ENCODE results near the gene PDE4C. TPM values are rescaled to one million over a fixed set of nuclear protein-coding genes. Genes with fewer than 3 reads are reported as not detected.
"Not testable (repeated sequence)": the region's sequence is repeated elsewhere in the genome, so short reads cannot be mapped to it uniquely, and the experiment has no call there.

PDE4C gene
- total RNA-seq, 1 donor from 2014 or later = 0.13 TPM

DNA sequence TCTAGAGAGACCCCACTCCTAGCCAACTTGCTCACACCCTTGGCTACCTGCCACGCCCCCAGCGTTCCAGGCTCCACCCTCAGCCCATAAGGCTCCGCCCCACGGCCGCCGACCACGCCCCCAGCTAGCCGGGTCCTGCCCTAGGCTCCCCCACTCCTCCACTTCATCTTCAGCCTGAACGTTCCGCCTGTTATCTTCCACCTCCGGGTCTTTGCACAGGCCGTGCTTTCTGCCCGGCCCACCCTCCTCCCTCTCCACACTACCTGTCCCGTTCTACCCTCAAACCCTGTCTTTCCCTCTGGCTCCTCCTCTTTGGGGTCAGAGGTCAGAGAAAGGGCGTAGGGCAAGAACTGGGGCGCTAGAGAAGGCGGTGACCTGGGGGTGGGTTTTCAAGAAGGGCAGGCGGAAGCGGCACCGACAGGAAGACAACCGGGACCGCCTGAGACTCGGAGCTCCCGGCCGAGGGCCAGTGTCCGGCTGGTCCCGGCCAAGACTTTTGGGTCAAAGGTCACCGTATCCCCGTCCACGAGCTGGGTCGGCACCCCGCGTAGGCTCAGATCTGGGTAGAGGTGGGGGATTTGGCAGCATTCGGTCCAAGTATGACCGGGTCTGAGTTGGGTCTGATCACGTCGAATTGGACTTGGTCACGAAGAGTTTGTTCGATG lies 2.2 kb downstream of the PDE4C start:
- no peak for DNase-seq (ENCODE audit: low read depth in 2 of 2)

DNA sequence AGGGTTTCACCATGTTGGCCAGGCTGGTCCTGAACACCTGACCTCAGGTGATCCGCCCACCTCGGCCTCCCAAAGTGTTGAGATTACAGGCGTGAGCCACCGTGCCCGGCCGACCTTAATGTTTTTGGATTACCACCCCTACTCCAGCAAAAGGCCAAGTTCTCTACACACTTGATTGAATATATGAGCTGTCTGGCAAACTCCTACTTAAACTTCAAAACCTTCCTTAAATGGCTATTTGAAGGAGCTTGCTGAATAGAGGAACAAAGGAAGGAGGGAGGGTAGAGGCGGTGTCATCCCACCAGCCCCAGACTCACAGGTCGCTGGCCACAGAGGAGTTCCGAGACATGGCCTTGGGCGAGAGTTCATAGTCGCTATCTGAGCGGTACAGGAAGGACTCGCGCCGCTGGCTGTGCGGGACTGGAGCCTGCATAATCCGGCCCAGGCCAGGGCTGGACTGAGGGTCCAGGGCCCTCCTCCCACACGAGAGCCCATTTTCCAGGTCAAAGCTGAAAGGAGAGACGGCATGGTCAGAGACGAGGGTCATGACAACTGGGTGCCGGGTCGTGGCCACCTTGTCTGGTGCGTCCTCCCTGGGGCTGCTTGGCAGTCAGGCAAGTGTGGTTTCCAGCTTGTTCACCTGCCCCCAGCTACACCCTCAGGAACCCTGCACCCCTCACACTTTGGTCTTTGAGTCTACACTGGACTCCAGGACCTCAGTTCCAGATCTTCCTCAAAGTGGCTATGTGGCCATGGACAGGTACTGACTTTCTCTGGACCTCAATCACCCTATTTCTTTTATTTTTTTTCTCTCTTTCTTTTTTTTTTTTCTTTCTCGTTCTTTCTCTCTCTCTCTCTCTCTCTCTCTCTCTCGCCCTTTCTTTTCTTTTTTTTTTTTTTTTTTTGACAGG lies 4.2 kb downstream of the PDE4C start:
- no peak for DNase-seq (ENCODE audit: low read depth in 2 of 2)

DNA sequence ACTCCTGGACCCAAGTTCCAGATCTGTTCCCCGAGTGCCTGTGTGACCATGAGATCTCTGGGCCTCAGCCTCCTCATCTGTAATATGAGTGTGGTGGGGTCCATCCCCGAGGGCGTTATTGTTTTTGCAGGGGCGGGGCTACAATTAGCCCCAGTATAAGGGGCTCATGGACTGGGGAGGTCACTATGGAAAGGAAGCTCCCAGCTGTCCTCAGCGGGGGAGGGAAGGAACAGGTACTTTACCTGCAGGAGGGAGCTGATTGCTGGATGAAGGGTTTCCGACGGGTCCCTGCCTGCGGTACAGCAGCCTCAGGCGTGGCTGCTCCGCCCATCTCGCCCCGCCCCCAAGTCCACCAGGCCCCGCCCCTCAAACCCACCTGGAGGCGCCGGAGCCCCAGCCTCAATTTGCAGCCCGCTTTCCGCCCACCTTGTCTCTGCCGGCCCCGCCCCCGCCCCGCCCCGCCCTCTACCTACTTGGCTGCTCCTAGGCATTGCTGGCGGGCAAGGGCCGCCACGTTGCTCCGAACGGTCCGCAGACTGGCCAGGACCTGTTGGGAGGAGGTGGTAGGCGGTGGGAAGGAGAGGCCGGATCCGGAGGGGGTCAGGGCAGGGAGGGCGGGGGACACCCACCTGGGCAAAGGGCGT lies 5.5 kb downstream of the PDE4C start:
- no peak for DNase-seq (ENCODE audit: low read depth in 2 of 2)

DNA sequence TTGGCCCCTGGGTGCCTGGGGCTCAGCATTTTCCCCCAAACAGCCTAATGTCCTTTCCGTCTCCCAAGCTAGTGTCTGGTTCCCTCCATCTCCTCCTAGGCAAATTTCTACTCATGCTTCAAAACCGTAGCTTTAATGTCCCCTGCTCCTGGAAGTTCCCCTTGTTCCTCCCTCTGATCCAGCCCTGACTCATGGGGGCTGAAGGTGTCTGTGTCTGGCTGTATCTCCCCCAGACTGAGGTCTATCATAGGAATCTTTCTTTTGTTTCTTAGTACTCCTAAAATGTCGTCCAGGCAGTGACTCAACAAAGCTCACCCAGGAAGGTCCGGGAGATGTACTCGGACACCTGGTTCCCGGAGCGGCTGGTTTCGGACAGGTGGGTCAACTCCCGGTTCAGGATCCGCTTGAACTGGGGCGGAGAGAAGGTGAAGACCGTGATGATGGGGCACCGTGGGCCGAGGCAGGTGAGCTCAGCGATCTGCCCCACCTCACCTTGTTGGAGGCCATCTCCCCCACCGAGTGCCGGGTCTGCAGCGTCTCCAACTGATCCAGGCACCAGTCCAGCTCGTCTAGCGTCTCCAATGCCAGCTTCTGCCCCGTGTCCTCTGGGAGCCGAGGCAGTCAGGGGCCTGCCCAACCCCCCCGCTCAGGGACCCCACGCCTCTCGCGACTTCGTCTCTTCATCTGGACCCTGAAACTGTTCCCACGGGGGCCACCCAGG lies 6.2 kb downstream of the PDE4C start:
- DNase-seq (ENCODE audit: low read depth in 2 of 2) = no peak

DNA sequence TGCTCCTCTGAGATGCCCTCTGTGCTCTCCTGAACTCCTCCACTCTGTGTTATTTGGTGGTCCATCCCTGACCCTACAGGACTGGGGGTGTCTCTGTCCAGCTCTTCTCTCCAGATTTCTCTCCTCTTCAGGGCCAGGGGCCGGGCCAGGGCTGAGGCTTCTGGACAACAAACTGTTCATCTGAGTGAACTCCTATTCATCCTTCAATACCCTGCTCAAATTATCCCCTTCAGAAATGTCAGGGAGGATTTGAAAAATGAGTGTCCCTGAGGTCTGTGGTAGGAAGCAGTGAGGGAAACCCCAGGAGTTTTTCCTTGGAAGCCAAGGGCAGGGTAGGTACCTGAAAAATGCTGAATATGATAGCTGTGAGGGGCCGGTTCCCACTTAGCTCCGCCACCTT lies 7.6 kb downstream of the PDE4C start:
- DNase-seq (ENCODE audit: low read depth in 2 of 2) = no peak

DNA sequence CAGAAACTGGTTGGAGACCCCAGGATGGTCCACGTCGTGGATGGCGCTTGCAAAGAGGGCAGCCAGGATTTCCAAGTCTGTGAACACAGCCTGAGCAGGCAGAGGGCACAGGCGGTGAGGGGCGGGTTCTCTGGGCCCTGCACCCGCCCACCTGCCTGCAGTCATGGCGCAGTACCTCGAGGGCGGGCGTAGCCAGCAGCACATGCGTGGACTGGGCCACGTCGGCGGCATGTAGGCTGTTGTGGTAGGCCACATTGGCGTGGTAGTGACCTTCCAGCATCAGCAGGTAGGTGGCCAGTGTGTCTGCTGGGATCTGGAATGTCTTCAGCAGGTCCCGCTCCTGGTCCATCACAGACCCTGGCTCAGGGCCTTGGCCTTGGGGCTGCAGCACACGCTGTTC lies 8.1 kb downstream of the PDE4C start:
- DNase-seq (ENCODE audit: low read depth in 2 of 2) = no peak

DNA sequence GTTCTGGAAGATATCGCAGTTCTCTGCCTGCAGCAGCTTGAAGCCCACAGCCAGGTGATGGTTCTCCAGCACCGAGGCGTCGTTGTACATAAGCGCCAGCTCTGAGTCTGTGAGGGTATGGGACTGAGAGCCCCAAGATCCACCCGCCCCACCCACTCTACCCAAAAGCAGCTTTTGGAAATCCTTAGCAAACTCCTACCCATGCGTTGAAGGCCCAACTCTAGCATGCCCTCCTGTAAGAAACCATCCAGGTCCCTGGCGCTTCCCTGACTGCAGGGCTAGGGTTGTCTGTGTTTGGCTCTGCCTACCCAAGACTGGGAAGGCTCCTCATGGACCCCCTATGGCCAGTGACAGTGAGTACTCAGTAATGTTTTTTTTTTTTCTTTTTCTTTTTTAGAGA lies 9.4 kb downstream of the PDE4C start:
- no peak for DNase-seq (ENCODE audit: low read depth in 2 of 2)

DNA sequence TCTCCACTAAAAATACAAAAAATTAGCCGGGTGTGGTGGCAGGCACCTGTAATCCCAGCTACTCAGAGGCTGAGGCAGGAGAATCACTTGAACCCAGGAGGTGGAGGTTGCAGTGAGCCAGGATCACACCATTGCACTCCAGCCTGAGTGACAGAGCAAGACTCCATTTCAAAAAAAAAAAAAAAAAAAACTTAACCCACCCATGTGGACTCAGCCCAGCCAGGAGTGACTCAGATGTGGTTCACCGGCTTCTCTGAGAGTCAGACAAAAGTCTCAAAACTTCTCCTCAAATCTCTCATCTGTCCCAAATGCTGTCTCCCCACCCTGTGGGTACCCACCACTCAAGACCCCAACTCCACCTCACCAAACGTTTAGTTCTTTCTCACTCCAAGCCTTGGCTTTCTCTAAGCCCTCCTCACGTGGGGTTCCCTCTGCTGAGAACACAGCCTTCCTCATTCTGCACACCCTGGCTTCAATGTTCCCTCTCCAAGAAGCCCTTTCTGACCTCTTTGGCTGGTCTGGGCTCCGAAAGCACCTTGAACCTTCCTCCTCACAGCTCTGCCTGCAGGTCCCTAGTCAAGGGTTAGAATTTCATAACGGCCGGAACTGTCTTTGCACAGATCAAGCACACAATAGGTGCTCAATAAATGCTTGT lies 11.3 kb downstream of the PDE4C start:
- no peak for DNase-seq (ENCODE audit: low read depth in 2 of 2)

DNA sequence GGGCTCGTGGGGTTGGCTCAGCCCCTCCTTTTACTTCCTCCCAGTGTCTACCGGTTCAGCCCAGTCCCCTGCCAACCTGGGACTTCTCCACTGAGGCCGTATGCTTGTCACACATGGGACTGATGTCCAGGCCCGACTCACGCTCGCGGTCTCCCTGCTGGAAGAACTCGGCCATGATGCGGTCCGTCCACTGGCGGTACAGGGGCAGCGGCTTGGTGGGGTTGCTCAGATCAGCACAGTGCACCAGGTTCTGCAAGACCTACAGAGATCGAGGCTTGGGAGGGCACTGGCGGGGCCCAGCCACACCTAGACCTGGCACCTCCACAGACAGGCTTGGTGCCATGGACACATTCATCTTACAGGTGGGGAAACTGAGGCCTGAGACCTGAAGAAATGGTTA lies 14.6 kb downstream of the PDE4C start:
- no peak for DNase-seq (ENCODE audit: low read depth in 2 of 2)

DNA sequence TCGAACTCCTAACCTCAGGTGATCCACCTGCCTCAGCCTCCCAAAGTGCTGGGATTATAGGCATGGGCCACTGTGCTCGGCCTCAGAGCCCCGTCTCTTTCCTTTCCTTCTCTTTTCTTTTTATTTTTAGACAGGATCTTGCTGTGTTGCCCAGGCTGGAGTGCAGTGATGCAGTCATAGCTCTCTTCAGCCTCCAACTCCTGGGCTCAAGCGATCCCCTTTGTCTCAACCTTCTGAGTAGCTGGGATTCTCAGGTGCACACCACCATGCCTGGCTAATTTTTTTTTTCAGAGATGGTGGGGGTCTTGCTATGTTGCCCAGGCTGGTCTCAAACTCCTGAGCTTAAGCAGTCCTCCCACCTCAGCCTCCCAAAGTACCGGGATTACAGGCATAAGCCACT lies 16.3 kb downstream of the PDE4C start:
- not testable (repeated sequence) for DNase-seq (ENCODE audit: low read depth in 2 of 2)

DNA sequence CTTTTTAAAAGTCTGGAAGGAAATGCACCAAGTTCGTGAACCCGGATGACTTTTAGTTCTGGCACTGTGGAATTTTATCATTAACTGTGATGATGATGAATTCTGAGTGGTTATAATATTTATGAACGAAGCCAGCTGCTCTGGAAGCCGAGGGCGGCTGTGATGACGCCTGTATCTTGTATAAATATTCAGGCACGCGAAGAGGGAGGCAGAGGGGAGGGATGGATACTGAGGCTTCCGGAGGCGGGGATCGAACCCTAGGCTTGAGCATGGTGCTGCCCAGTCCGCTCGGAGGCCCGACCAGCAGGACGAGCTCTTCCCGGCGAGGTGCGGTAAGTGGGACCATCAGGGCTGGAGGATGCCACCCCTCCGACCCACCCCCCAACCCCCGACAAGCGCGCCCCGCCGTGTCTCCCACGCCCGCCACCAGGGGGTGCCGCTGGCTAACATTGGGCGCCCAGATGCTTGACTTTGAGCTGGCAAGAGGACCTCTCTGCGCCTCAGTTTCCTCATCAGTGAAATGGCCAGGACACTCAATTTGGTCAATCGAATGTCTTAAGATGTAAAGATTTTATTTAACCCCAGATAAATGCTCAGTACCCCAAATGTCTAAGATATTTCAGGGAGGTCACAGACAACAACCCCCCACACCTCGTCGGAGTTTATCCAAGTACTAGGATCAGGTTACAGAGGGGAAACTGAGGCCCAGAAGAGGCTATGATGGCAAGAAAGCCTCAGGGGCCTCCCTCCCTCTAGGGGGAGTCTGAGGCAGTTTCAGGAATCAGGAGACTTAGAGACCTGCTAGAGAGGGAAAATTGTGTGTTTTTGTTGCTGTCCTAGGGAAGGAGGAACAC lies 17.9 kb downstream of the PDE4C start:
- DNase-seq (ENCODE audit: low read depth in 2 of 2) = peak in 1 of 2 donors; percentile 25

DNA sequence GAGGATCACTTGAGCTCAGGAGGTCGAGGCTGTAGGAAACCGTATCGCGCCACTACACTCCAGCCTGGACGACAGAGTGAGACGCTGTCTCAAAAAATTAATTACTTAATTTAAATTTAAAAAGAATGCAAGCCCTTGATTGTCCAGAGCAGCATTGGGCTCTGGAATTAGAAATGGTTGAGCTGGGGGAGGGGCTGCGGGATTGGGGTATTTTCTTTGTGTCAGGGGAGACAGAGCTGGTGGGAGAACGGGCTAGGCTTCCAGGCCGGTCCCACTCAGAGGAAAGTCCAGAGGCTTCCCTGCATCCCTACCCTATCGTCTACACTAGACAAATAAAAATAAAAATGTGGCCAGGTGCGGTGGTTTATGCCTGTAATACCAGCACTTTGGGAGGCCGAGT lies 20.2 kb downstream of the PDE4C start:
- DNase-seq (ENCODE audit: low read depth in 2 of 2) = no peak

DNA sequence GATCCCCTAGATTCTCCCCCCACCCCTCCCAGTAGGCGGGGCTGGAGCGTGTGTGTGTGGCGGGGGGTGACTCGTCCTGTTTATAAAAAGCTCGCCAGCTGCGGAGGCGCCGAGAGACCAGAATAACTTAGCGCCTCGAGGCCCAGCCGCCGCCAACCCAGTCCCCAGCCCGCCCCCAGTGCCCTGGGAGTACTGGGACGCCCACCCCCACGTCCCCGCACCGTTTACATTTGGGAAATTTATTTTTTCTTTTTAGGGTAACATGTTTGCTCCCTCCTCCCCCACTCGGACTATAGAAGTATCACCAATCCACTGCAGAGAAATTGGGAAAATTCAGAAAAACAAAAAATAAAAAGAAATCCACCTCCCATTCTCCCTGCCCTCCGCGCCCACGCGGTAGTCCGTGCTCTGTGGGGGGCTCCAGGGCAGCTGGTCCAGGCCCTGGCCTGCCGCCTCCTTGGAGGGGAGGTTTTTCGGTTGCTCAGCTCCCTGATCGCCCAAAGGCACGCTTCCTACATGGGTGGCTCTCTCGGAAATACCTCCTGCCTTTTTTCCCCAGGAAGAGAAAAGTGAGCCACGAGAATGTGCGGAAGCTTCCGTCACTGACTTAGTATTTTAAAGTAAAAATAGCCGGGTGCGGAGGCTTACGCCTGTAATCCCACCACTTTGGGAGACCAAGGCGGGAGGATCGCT lies 20.9 kb downstream of the PDE4C start:
- peak; percentile 39 to 87 for DNase-seq (ENCODE audit: low read depth in 2 of 2)

DNA sequence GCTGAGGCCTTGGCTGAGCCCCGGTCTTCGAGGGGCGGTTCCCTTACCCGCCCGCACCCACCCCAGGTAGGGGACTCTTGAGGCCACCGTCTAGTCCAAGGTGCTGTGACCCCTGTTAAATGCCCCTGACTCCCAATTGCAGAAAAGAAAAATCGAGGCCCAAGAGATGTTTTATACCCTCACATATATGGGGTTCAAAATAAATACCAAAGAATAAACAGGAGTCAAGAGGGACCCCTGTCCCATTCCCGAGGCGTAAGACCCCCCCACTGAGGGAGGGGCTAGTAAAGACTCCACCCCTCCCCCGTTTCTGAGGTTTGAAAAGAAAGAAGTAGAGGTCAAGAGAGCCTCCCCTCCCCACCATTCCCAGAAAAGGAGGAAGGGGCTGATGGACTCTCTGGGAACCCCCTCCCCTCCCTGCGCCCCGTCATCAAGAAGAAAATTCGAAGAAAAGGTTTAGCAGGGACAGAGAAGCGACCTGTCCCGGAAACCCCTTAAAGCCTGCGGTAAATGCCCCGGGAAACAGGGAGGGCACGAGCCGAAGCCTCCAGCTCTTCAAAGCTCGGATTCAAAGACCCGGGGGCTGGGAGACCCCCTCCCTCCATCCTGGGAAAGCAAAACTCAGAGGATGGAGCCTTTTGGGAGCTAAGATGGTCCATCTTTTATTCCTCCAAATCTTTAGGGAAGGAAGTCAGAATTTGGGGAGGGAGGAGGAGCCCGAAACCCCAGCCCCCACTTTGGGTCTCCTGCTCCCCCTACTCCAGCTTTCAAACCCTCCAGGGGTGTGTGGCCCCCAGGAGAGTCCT lies 21.6 kb downstream of the PDE4C start:
- peak in 1 of 2 donors; percentile 37 for DNase-seq (ENCODE audit: low read depth in 2 of 2)

DNA sequence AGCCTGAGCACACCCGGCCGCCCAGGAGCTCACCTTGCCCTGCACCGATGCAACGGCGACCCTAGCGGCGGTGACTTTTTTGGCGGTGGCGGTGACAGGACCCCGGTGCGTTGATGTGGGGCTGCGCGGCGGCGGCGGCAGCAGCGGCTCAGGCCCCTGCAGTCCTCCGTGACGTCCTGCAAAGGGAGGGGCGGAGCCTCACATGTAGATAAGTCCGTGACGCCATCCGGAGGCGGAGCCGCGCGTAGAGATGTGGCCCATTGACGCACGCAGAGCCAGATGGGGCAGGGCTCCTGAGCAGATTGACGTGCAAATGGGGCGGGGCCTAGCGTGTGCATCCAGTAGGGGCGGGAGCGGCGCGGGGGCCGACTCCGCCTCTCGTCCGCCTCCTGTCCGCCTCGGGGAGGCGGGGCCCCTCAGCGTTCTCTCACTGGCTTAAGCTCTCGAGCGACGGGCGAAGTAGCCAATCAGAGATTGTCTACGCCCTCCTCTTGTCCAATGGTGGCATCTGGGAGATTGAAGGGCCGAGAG lies 22.3 kb downstream of the PDE4C start, which contains the start of gene RAB3A:
Gene RAB3A (minus strand): TSS at position 180 of the 531 bp plus-strand sequence. CDS start 1,302 bp downstream, outside the sequence.
- peak; percentile 99 to 100 for DNase-seq (ENCODE audit: low read depth in 2 of 2)

DNA sequence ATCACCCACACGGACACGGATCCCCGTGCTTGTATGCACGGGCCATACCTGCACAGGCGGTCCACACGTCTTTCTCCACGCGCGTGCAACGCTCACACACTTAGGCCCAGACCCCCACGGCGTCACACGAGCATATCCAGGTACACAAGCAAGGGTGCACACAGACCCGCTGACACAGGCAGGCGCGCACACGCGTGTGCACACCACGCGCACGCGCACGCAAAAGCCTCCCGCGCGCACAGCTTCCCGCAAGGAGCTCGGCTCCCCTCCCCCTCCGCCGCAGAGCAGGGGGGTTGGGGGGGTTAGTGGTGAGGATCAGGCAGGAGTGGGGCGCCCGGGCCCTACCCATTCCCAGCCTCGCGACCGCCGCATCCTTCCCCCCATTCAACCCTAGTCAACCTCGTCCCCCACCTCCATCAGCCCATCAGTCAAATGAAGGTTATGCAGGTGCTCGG lies 22.8 kb downstream of the PDE4C start:
- DNase-seq (ENCODE audit: low read depth in 2 of 2) = no peak

DNA sequence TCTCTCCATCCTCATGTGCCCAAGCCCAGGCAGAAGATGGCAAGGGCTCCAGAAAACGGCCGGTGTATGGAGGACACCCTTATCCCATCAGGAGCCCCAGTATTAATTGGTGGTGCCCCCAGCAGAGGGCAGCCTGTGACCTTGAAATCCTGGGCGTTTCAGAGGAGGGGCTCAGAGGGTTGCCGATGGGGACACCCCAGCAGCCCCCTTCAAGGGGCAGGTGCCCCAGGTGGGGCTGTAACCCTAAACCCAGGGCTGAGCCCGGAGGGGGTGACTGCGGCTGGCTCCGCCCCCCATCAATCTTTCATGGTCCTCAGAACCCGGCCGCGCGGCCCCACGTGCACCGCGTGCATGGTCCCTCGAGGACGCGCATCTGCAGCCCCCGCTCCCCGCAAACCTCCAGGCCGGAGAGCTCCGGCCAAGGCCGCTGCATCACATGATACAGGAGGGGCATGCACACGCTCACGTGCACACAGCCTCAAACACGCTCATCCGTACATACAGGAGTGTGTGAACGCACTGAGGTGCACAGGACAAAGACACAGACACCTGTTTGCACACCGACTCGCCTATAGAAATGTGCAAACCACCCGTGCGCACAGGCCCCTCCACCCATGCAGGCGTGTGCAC lies 23.3 kb downstream of the PDE4C start:
- no peak for DNase-seq (ENCODE audit: low read depth in 2 of 2)

DNA sequence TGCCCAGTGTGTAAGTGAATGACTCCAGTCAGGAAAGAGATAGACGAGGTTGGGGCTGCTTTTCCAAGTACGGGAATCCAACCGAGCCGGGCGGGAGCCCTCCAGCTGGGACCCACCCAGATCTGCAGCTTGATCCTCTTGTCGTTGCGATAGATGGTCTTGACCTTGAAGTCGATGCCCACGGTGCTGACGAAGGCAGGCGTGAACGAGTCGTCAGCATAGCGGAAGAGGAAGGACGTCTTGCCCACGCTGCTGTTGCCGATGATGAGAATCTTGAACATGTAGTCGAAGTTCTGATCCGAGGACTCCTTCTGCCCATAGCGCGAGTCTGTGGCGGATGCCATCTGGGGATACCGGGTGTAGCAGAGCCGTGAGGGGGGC lies 23.9 kb downstream of the PDE4C start:
- no peak for DNase-seq (ENCODE audit: low read depth in 2 of 2)

All from dermis microvascular lymphatic vessel endothelial cell (primary cell).